ENCODE results near the gene APOL5. TPM values are rescaled to one million over a fixed set of nuclear protein-coding genes. Genes with fewer than 3 reads are reported as not detected.

The APOL5 gene
- polyA plus RNA-seq, 4 donors: 0.22 TPM; not detected in 3

Other genes with a start within 250 kb of the APOL5 start
- gene RASD2, start 177.0 kb upstream of the APOL5 start, polyA plus RNA-seq (ENCODE audit: insufficient read length in 4 of 4): 1 to 10 TPM; 1.5 to 3.0 (median 2.0) TPM
- not detected for gene MB, start 100.5 kb upstream of the APOL5 start, polyA plus RNA-seq (ENCODE audit: insufficient read length in 4 of 4)
- 1 to 10 TPM; 3.7 to 4.4 (median 4.2) TPM for gene APOL6, start 69.4 kb upstream of the APOL5 start, polyA plus RNA-seq (ENCODE audit: insufficient read length in 4 of 4)